ENCODE data around the gene ESR1. TPM values are rescaled to one million over a fixed set of nuclear protein-coding genes. Genes with fewer than 3 reads are reported as not detected.
A peak's percentile ranks its signal among the peaks of the same experiment; 100 is the strongest.

ESR1 gene
- total RNA-seq, 4 donors from 2014 or later: 29.1 to 225 (median 141) TPM

DNA sequence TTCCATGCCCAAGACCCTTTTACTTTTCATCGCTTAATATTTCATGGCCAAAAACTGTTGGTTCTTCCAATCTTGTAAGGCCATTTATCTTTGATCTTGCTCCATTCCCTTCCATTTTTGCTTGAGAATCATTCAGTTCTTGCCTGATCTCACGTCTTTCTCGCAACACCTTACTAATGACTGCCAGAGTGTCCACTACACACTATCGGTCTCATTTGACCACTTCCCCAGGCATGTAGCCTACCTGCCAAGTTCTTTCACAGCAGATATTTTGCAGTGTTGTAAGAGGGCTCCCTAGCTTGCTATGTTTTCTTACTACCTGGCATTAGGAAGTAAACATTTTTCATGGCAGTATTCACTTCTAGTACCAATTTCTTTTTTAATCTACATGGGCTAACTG is 248.0 kb downstream of the ESR1 start:
- no peaks in the 10 kb centered on the region for H3K9me3 ChIP-seq
- no peaks in the 10 kb centered on the region for H3K27me3 ChIP-seq
- peak overlapping the region in 1 of 2 donors; percentile 28 for H3K27ac ChIP-seq
- TF ChIP-seq POLR2A (IDR thresholded peaks at IDR 0.05): no peak
- TF ChIP-seq, protein P1, sequence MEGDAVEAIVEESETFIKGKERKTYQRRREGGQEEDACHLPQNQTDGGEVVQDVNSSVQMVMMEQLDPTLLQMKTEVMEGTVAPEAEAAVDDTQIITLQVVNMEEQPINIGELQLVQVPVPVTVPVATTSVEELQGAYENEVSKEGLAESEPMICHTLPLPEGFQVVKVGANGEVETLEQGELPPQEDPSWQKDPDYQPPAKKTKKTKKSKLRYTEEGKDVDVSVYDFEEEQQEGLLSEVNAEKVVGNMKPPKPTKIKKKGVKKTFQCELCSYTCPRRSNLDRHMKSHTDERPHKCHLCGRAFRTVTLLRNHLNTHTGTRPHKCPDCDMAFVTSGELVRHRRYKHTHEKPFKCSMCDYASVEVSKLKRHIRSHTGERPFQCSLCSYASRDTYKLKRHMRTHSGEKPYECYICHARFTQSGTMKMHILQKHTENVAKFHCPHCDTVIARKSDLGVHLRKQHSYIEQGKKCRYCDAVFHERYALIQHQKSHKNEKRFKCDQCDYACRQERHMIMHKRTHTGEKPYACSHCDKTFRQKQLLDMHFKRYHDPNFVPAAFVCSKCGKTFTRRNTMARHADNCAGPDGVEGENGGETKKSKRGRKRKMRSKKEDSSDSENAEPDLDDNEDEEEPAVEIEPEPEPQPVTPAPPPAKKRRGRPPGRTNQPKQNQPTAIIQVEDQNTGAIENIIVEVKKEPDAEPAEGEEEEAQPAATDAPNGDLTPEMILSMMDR (IDR thresholded peaks at IDR 0.05): no peak
- H3K36me3 ChIP-seq: no peaks in the 10 kb centered on the region
- DNase-seq: no peak
- H3K4me3 ChIP-seq: no peak overlapping the region
- peaks cover 0 to 6% of the 10 kb centered on the region in 2 donors for H3K4me1 ChIP-seq
- intact Hi-C loops (cut with DNase I; ENCODE audit: low total_unique reads): no loop called here

GRCh38 chr6:152057832-152058498 is 250.5 kb downstream of the ESR1 start:
- intact Hi-C loops (cut with DNase I; ENCODE audit: low total_unique reads): no loop called here
- no peak for DNase-seq
- H3K36me3 ChIP-seq: no peaks in the 10 kb centered on the region
- no peaks in the 10 kb centered on the region for H3K27me3 ChIP-seq
- peak overlapping the region; percentile 42 to 50 for H3K27ac ChIP-seq
- H3K4me3 ChIP-seq: no peak overlapping the region
- no peak for TF ChIP-seq POLR2A (IDR thresholded peaks at IDR 0.05)
- TF ChIP-seq, protein P1 (IDR thresholded peaks at IDR 0.05): no peak
- peaks cover 0 to 1% of the 10 kb centered on the region in 2 donors for H3K4me1 ChIP-seq
- H3K9me3 ChIP-seq: no peaks in the 10 kb centered on the region

DNA sequence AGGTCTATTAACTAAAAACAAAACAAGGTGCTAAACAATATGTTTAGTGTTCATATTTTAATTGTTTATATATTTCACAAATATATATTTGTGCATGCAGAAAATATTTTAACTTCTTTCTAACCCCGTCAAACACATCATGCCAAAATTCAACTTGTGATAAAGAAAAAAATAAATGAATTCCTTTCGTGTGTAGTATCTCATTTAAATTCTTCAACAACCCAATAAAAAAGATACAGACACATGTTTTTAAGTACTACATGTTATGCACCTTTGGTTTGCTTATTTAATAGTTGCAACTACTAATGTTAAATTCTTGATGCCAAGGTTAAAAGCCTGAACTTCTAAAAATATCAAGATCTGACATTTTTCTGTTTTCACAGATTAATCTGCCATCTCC is 252.4 kb downstream of the ESR1 start:
- no peaks in the 10 kb centered on the region for H3K4me1 ChIP-seq
- no peak for DNase-seq
- H3K9me3 ChIP-seq: no peaks in the 10 kb centered on the region
- H3K27ac ChIP-seq: peak overlapping the region; percentile 73 to 75
- H3K4me3 ChIP-seq: no peak overlapping the region
- TF ChIP-seq, protein P1 (IDR thresholded peaks at IDR 0.05): no peak
- TF ChIP-seq POLR2A (IDR thresholded peaks at IDR 0.05): no peak
- intact Hi-C loops (cut with DNase I; ENCODE audit: low total_unique reads): no loop called here
- H3K36me3 ChIP-seq: no peaks in the 10 kb centered on the region
- H3K27me3 ChIP-seq: no peaks in the 10 kb centered on the region

GRCh38 chr6:152062476-152062875 is 255.0 kb downstream of the ESR1 start:
- Histone ChIP-seq H3K9me3 (no peaks in the 10 kb centered on the region), H3K4me1 (no peaks in the 10 kb centered on the region), H3K4me3 (no peak overlapping the region), H3K36me3 (no peaks in the 10 kb centered on the region), H3K27ac (peak overlapping the region; percentile 73 to 75), H3K27me3 (no peaks in the 10 kb centered on the region)
- no peak for DNase-seq
- intact Hi-C loops (cut with DNase I; ENCODE audit: low total_unique reads): no loop called here
- no peak for TF ChIP-seq POLR2A (IDR thresholded peaks at IDR 0.05)
- TF ChIP-seq, protein P1 (IDR thresholded peaks at IDR 0.05): no peak

- Histone ChIP-seq H3K36me3 (no peaks in the 10 kb centered on the region), H3K4me1 (no peaks in the 10 kb centered on the region), H3K9me3 (no peaks in the 10 kb centered on the region), H3K27me3 (no peaks in the 10 kb centered on the region), H3K4me3 (no peak overlapping the region), H3K27ac (peak overlapping the region; percentile 73 to 75)
- no peak for DNase-seq
- TF ChIP-seq, protein P1 (IDR thresholded peaks at IDR 0.05): no peak
- no peak for TF ChIP-seq POLR2A (IDR thresholded peaks at IDR 0.05)
- intact Hi-C loops (cut with DNase I; ENCODE audit: low total_unique reads): no loop called here
These were observed 255.9 kb downstream of the ESR1 start for GRCh38 chr6:152063170-152063921.

Data from uterus (tissue), 4 donors.